ENCODE data around the gene HPS3.
"Not testable (repeated sequence)": the region's sequence is repeated elsewhere in the genome, so short reads cannot be mapped to it uniquely, and the experiment has no call there.

Gene HPS3

DNA sequence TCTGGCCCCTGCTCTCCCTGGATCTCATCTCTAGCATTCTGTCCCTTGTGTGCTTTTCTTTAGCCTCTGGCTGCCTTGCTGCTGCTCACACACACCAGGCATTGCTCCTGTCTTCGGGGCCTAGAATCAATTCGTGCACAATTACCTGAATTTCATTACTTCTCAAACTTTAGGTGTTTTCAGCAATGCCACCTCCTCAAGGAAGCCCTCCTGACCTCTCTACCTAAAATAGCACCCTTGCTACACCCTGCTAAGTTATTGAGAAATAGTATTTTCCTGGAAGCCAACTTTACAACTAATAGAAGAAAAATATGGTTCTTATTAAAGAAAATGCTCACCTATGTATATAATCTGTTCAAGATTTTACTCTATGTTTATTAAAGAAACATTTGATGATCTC is 51.7 kb downstream of the HPS3 start:
- DNase-seq (ENCODE audit: low read depth in 2 of 3, low spot score in 1 of 3), result no peak

DNA sequence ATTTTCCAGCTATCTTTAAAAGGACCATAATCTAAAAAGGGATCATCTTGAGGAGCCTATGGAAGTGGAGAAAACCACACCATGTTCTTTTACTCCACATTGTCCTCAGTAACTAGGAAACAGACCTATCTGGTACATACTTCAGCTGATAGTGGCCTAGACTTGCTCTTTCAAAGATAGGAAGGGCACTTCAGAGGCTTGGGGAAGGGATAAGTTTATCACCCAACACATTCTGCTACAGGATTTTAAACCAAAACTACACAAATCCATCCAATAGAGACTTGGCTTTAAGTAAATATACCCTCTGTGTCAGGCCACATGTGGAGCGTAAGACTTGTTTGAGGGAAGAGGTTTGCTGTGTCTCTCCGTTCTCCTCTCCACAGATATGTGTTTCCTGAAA is 56.8 kb downstream of the HPS3 start:
- no peak for DNase-seq (ENCODE audit: low read depth in 2 of 3, low spot score in 1 of 3)

DNA sequence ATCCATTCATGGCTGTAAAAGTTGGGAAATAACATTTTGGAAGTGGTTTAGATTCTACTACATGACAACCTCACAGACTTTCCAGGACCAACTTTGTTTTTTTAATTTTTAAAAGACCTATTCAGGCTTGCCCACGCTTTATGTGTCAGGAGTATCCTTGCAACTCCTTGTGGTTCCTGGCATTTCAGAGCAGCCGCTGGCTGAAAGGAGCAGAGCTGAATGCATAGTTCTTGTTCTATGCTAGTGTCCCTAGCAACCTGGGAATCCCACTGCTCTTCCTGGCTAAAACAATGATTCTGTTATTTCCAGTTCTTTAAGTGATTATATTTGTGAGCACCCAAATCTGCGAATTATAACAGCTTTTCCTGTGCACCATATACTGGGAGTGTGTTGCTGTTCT is 57.3 kb downstream of the HPS3 start:
- no peak for DNase-seq (ENCODE audit: low read depth in 2 of 3, low spot score in 1 of 3)

DNA sequence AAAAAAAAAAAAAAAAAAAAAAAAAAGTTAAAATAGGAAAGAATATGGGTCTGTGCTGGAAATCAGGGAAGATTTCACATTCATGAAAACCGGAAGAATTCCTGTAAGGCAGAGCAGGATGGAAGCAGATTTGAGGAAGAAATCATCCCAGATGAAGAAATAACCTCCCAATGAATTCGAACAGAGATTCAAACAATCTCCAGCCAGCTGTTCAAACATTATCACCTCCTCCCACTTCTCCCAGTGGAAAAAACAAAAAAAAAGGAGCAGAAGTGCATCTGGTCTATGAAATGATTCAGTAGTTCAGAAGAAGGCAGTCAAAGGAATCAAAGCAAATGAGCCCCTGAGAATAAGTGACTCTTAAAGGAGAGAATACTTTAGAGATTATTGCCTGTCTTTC is 59.1 kb downstream of the HPS3 start:
- no peak for DNase-seq (ENCODE audit: low read depth in 2 of 3, low spot score in 1 of 3)

DNA sequence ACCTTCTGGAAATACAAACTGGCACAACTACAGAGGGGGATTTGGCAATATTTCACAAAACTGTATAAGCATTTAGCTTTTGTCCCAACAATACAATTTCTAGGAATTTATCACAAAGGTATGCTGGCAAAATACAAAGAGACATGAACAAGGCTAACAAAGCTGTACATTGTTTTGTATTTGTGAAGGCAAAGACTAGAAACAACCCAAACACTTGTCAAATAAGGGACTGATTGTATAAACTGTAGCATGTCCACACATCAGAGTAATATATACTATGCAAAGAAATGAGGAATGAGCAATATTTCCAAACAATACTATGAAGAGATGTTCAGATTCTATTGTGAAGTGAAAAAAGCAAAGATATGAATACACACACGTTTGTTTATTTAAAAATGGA is 65.8 kb downstream of the HPS3 start:
- DNase-seq (ENCODE audit: low read depth in 2 of 3, low spot score in 1 of 3), result no peak

DNA sequence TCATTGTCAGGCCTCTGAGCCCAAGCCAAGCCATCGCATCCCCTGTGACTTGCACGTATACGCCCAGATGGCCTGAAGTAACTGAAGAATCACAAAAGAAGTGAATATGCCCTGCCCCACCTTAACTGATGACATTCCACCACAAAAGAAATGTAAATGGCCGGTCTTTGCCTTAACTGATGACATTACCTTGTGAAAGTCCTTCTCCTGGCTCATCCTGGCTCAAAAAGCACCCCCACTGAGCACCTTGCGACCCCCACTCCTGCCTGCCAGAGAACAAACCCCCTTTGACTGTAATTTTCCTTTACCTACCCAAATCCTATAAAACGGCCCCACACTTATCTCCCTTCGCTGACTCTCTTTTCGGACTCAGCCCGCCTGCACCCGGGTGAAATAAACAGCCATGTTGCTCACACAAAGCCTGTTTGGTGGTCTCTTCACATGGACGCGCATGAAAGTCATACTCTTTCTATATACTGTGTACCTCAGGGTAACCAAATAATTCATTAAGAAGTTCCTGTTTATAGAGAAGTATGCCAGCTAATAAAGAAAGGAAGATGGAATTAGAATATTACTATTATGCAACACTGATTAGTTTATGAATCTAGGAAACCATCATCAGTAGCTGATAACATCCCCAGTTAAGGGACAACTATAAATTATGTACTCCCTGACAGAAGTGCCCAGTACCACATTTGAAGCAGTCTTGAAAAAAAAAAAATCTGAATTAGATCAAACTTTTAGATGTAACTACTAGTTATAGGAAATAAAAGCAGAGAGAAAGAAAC is 67.6 kb downstream of the HPS3 start:
- not testable (repeated sequence) for DNase-seq (ENCODE audit: low read depth in 2 of 3, low spot score in 1 of 3)

DNA sequence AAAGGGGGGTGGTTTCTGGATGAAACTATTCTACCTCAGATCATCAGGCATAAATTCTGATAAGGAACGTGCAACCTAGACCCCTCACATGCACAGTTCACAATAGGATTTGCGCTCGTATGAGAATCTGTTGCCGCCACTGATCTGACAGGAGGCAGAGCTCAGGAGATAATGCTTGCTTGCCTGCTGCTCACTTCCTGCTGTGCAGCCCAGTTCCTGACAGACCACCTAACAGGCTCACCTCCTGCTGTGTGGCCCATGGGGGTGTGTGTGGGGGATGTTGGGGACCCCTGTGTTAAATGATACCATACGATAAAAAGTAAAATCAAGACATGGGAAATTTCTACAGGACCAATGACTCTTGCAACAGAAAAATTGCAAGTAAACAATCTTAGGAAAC is 68.2 kb downstream of the HPS3 start:
- no peak for DNase-seq (ENCODE audit: low read depth in 2 of 3, low spot score in 1 of 3)

DNA sequence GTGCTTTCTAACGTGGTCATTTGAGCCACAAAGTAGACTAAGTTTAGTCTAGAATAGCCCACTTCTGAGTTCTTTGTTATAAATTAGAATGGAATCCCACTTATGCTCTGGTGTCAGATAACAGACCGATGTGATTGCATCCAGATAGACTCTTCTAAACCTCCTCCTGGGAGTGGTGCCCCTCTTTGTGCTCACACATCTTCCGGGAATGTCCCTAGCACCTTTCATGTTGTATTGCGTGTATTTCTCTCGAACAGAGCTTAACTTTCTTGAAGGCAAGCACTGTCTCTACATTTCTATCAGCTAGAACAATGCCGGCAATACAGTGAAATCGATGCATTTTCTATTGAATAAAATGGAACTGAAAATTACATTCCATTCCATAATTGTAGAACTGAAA is 69.2 kb downstream of the HPS3 start:
- no peak for DNase-seq (ENCODE audit: low read depth in 2 of 3, low spot score in 1 of 3)

DNA sequence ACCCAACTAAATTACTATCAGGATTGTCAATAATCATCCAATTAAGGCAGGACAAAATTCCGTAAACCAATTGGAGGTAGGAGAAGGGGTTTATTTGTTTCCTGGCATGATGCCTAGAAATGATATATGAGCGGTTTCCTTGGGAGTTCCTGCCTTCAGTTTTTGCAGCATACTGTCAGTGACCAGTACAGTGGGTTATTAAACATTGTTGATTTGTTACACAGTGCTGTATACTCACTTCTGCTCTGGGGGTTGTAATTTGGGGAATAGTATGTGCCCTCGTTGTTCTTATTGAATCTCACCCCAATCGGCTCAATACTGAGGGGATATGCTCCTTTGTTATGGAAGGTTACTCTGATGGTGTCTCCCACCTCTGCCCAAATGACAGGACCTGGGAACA is 70.0 kb downstream of the HPS3 start:
- no peak for DNase-seq (ENCODE audit: low read depth in 2 of 3, low spot score in 1 of 3)

DNA sequence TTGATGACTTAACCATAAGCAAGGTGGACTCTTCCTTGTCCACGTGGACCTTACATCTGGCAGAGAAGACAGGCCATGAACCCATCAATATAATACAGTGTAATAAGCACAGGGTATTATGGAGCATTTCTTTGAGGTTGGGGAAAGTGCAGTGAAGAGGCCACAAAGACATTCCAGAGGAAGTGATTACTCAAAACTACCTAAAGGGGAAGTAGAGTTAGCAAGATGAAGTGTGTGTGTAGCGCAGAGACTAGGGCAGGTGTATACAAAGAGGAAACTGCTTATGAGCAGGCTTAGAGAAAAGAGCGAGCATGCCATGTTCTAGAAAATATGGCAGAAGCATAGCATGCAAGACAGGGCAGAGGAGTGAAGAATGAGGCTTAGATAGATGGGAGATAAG is 74.3 kb downstream of the HPS3 start:
- DNase-seq (ENCODE audit: low read depth in 2 of 3, low spot score in 1 of 3), result no peak

DNA sequence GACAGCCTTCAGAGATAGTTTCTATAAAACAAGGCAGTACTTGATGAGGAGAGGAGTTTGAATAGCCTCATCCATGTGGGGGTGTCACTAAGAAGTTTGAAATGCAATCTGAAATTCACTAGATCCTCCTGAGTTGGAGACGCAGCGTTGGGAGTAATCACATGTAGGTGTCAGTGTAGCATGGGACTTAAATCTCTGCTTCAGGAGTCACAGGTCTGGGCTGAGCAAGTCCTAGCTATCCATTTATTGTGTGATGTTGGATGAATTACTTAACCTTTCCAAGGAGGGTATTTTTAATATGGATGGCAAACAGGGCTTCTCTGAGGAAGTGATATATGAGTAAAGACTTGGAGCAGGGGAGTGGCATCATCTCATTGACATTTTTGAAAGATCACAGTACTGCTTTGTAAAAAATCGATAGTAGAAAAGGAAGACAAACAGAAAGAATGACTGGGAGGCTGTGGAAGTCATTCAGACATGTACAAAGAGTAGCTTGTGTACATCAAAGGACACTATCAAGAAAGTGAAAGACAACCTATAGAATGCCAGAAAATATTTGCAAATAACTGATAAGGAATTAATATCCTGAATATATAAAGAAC is 75.1 kb downstream of the HPS3 start:
- no peak for DNase-seq (ENCODE audit: low read depth in 2 of 3, low spot score in 1 of 3)

DNA sequence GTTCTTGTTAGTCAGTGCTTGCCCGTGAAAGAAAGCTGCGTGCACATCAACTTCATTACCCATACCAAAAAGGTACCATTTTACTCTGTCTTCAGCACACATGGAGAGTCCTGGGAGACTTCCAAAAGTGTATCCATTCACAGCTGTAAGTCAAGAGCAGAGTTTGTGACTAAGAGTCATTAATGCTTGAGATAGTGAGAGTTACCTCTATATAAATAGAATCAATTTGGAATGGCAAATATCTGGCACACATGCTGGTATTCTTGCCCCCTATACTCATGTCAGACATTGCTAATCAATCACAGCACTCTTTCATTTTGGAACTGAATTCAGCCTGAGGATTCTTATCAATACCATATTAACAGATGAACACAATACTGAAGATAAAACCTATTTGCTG is 78.0 kb downstream of the HPS3 start:
- no peak for DNase-seq (ENCODE audit: low read depth in 2 of 3, low spot score in 1 of 3)

DNA sequence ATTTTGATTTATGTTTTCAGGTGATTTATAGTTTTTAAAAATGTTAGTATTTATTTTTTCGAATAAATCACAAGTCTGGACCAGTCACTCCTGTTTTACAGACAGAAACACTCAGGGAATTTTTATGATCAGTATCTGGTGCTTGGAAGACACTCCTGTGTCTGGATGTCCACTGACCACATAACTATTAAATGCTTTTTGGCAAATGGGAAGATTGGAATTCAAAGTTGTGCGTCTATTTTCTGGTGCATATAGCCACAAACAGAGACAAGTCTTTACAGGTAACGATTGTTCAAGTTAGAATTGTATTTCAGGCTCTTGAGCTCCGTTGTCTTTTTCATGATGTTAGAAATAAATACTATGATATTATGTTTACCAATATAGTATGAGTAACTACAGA is 80.0 kb downstream of the HPS3 start:
- DNase-seq (ENCODE audit: low read depth in 2 of 3, low spot score in 1 of 3), result no peak

DNA sequence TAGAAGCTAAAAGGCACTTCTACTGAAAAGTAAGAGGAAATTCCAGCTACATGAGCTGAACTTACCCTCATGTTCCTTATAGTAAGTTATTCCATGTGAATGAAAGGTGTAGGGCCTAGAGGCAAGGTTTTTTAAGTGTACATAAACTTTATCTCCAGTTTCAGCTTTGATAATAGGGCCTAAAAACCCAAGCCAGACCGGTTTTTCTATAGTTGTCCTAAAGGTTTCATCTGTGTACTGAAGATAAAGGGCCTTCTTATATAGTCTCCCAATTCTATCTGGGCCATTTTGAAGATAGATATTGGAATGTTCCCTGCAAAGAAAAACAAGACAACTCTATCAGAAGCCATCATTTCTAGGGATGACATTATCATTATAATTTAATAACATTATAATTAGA is 82.9 kb downstream of the HPS3 start:
- no peak for DNase-seq (ENCODE audit: low read depth in 2 of 3, low spot score in 1 of 3)

DNA sequence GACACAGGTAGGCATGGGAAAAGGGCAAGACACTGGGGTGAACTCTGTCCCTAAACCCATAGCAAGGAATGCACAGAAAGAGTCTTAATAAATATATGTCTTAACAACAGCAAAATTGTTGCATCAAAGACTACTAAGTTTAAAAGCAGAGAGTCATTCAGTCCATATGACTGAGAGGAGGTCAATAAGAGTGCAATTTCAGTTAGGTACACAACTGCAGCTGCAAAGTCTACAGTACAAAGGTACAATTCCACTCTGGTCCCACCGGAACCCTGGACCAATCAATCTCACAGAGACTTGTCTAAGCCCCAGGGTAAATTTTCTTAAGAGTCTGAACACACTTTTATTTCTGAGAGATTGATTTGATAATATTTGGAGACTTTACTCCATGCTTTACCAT is 85.3 kb downstream of the HPS3 start:
- no peak for DNase-seq (ENCODE audit: low read depth in 2 of 3, low spot score in 1 of 3)

DNA sequence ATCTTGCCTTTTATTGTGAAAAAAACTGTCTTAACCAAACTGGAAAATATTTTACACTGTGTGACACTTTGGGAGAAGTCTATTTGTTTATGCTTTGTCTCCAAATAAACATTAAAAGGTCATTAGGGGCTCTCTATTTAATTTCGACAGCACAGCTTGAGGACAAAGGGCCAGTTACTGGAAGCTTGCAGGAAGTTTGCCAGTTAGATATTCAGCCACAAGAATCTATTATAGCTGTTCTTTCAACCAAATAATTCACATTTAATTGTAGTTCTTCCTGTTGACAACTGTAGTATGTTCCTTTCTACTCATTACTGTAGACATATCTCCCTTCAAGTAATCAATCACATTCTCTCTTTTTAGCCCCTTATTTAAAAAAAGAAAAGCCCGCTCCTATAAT is 86.1 kb downstream of the HPS3 start:
- DNase-seq (ENCODE audit: low read depth in 2 of 3, low spot score in 1 of 3), result no peak

DNA sequence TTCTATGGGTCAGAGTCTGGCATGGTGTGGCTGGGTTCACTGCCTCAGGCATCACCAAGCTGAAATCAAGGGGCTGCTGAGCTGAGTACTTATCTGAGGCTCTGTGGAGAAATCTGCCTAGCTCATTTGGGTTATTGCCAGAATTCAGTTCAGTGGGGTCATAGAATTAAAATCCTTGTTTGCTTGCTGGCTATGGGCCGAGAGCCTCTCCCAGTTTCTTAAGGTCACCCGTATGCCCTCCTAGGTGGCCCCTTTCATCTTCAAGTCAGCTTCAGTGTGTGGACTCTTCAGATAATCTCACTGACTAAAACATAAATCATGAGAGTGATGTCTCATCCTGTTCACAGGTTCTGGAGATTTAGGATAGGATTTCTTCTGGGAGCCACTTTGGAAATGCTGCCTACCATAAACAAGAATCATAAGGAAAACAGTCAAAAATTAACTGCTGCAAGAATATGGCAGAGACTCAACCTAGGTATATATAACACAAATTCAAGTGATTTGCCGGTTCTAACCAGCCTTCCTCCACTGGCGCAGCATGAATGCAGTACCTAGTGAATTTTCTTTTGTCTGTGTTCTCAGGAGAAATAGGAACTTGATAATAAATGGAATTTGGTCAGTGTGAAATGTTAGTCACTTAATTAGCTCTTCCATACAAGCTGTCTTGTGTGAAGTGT is 86.9 kb downstream of the HPS3 start:
- DNase-seq (ENCODE audit: low read depth in 2 of 3, low spot score in 1 of 3), result no peak

DNA sequence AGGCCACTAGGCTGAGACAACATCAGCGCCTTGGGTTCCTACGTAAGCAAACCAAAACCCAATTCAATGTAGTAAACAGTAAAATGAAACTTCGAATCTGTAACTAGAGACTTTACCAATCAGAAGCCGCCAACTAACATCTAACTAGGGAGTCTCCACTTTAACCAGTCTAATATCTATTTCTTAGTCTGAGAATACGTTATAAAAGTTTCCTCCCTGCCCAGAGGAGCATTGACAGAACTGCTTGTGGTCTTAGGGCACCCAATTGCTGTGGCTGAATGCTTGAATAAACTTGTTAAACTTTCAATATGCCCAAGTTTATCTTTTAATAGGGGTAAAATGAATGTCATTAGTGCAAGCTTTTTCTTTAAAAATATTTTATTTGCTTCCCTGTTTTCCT is 87.9 kb downstream of the HPS3 start:
- no peak for DNase-seq (ENCODE audit: low read depth in 2 of 3, low spot score in 1 of 3)

DNA sequence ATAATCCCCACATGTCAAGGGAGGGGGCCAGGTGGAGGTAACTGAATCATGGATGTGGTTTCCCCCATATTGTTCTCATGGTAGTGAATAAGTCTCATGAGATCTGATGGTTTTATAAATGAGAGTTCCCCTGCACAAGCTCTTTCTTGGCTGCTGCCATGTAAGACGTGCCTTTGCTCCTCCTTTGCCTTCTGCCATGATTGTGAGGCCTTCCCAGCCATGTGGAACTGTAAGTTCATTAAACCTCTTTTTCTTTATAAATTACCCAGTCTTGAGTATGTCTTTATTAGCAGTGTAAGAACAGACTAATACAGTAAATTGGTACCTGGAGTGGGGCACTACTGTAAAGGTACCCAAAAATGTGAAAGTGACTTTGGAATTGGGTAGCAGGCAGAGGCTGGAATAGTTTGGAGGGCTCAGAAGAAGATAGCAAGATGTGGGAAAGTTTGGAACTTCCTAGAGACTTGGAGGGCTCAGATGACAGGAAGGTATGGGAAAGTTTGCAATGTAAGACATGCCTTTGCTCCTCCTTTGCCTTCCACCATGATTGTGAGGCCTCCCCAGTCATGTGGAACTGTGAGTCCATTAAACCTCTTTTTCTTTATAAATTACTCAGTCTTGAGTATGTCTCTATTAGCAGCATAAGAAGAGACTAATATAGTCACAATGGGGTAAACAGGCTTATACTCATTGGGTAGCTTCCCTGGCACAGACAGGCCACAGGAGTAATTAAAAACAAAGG is 90.1 kb downstream of the HPS3 start:
- not testable (repeated sequence) for DNase-seq (ENCODE audit: low read depth in 2 of 3, low spot score in 1 of 3)

DNA sequence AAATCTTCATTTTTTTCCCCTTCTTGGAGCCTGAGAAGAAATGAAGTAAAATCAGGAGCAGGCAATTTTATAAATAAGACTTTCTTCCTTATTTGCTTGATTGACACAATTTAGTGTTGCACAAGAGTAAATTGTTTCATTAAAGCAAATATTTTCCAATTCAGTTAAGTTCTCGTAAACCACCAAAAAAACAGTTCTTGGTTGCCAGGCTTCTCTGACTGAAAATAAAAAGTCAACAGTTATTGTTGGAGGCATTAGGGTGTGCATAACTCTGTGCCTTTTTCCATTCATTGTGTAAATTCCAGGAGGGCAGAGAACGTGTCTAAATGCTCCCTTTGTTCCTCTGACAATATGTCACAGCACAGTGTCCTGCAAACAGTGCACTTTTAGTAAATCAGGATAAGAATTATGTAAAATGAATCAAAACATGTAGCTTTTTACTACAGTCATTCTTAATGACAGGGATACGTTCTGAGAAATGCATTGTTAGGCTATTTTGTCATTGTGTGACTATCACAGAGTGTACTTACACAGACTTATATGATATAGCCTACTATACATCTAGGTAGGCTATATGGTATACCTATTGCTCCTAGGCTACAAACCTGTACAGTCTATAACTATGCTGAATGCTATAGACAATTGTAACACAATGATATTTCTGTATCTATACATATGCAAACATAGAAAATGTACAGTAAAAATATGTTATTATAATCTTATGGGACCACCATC is 92.5 kb downstream of the HPS3 start, which contains the start of gene CP:
TSS of gene CP (minus strand) at position 47 of the 735 bp plus-strand sequence. CDS start at position 10, 37 bp downstream.
- no peak for DNase-seq (ENCODE audit: low read depth in 2 of 3, low spot score in 1 of 3)

Data from stimulated activated CD4-positive, alpha-beta T cell treated with anti-CD3 and anti-CD28 coated beads, Interleukin-12 subunit alpha, Interleukin-12 subunit beta, amount 100 ng/mL, for 48 hours (primary cell).